Small intestine (tissue), 7 donors: ENCODE measurements around the gene MCM5. TPM values are rescaled to one million over a fixed set of nuclear protein-coding genes. Genes with fewer than 3 reads are reported as not detected.
"Not testable (repeated sequence)": the region's sequence is repeated elsewhere in the genome, so short reads cannot be mapped to it uniquely, and the experiment has no call there.

ENCODE experiments used
- DNase-seq, 2 donors: peaks; one replicate each; pipeline versions ENCODE4 v3.0.0 to v3.0.0-alpha.2; 2013
- FAIRE-seq: peaks from 2 replicates; lab custom pipeline; 2012; peaks lifted over from hg19 to GRCh38; lab: Jason Lieb, UNC
- H3K27ac ChIP-seq, 3 donors: one replicate each; pipeline ENCODE4 v1.5.1; 2013; ENCODE audit warnings: low read length in 2 of 3, mild to moderate bottlenecking in 2 of 3, control low read depth in 1 of 3, inconsistent platforms in 1 of 3, low read depth in 1 of 3, moderate library complexity in 1 of 3
- H3K27me3 ChIP-seq, 3 donors: one replicate each; pipeline ENCODE4 v1.6.1; 2013; ENCODE audit warnings: low read length in 3 of 3, inconsistent platforms in 1 of 3; ENCODE audit not compliant: control insufficient read depth in 3 of 3, insufficient read depth in 3 of 3
- H3K36me3 ChIP-seq, 3 donors: one replicate each; pipeline ENCODE4 v1.6.1; 2013; ENCODE audit warnings: low read length in 3 of 3, inconsistent platforms in 1 of 3, low read depth in 1 of 3, mild to moderate bottlenecking in 1 of 3, moderate library complexity in 1 of 3; ENCODE audit not compliant: control insufficient read depth in 3 of 3, insufficient read depth in 2 of 3
- H3K4me1 ChIP-seq, 3 donors: one replicate each; pipeline ENCODE4 v1.6.1; 2013; ENCODE audit warnings: low read length in 2 of 3, inconsistent platforms in 1 of 3, low read depth in 1 of 3, mild to moderate bottlenecking in 1 of 3, moderate library complexity in 1 of 3; ENCODE audit not compliant: control insufficient read depth in 3 of 3, insufficient read depth in 2 of 3
- H3K4me3 ChIP-seq, 3 donors: one replicate each; pipeline ENCODE4 v1.5.1; 2013; ENCODE audit warnings: low read length in 3 of 3, control low read depth in 1 of 3, inconsistent platforms in 1 of 3, low read depth in 1 of 3, mild to moderate bottlenecking in 1 of 3, moderate library complexity in 1 of 3
- H3K9me3 ChIP-seq, 2 donors: one replicate each; pipeline ENCODE4 v1.6.1; 2013; ENCODE audit warnings: low read depth in 1 of 2, low read length in 1 of 2; ENCODE audit not compliant: control insufficient read depth in 2 of 2, insufficient read depth in 1 of 2
- WGBS, 3 donors: extraction: QIAGEN DNeasy Blood & Tissue Kit; methylation state at CpG; one replicate each; pipeline ENCODE4 v1.1.7; 2013; 5-methylcytosine and 5-hydroxymethylcytosine counted together
- polyA plus RNA-seq, 4 donors: library from polyadenylated mRNA; stranded (reverse) in 3 of 4; unstranded in 1 of 4; fragments of 200-250 nt in 3 of 4; fragments of 120-200 nt in 1 of 4; gene quantifications; one replicate each; pipeline versions ENCODE4 v1.2.1 to v1.2.3, GENCODE V29; 2013
- donor health status: healthy with polysubstance abuse.
- donor health status: control.
- donor health status: control.
- donor health status: Bipolar disorder and iron deficiency.
- donor health status: healthy.

Gene MCM5
- polyA plus RNA-seq, 4 donors: 5.6 to 39.5 (median 19.2) TPM

DNA sequence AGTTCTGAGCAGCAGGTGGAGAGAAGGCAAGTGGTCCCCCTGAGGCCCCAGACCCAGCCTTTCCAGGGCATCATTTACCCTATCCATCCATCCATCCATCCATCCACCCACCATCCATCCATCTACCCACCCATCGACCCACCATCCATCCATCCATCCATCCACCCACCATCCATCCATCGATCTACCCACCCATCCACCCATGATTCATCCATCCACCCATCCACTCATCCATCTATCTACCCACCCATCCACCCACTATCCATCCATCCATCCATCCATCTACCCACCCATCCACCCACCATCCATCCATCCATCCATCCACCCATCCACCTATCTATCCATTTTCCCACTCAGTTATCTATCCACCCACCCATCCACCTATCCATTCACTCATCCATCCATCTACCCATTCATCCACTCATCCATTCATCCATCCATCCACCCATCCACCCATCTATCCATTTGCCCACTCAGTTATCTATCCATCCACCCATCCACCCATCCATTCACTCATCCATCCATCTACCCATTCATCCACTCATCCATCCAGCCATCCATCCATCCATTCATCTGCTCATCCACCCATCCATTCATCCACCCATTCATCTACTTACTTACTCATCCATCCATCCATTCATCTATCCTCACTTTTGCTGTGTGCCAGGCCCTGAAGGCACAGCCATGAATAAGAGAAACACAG, 63.4 kb downstream of the MCM5 start:
- FAIRE-seq: no peak
- no peaks in the 10 kb centered on the region for H3K36me3 ChIP-seq

DNA sequence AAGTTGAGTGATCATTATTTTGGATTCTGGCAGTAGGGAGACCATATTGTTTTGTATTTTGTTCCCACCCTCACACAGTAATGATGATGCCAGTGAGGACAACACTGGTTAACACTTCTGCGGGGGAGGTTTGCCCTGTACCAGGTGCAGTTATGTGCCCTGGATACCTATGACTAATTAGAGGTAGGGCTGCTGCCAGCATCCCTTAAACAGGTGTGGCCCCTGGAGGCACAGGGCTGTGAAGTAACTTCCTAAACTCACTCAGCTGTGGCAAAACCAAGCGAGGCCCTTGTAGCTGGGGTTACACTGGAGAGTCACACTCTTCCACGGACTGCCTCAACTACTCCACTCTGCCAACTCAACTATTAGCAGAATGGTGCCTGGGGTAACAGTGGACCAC, 64.5 kb downstream of the MCM5 start:
- Histone ChIP-seq H3K9me3 (no peaks in the 10 kb centered on the region), H3K4me3 (no peak overlapping the region), H3K36me3 (no peaks in the 10 kb centered on the region), H3K27me3 (no peaks in the 10 kb centered on the region), H3K27ac (no peak overlapping the region), H3K4me1 (peaks cover 0 to 2% (median 0%) of the 10 kb centered on the region in 3 donors)
- DNase-seq (no peak), FAIRE-seq (no peak)
- 91 to 94% (median 93%) methylated on average over 3 of the region's 3 CpGs for WGBS, 3 donors

More for the DNA sequence above, 63.4 kb downstream of the MCM5 start:
- 93 to 98% (median 97%) methylated on average over 2 of the region's 2 CpGs for WGBS, 3 donors
- Histone ChIP-seq H3K4me3 (no peak overlapping the region), H3K4me1 (peaks cover 0 to 2% (median 0%) of the 10 kb centered on the region in 3 donors), H3K9me3 (no peaks in the 10 kb centered on the region), H3K27me3 (no peaks in the 10 kb centered on the region), H3K27ac (no peak overlapping the region)
- no peak for DNase-seq

DNA sequence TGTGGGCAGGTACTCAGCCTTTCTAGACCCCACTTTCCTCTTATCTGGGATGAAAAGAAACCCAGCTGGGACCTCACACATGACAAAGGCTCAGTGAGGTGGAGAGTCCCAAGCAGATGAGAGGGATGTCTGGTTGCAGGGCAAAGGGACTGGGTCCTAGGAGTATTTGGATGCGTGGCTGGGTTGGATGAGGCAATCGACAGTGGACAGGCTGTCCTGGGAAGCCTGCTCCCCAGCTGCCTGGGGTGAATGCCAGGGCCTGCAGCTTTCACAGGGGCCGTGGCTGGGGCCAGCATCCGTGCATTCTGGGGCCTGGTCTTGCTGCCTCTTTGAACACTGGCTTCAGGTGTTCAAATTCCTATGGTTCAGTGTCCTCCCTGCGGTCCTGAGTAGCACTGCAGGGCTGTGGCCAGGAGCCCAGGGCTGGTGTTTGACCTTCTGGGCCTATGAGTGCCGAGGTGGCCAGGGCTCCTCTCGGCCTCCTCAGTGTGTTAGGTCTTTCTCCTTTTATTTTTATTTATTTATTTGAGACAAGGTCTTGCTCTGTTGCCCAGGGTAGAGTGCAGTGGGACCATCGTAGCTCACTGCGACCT, 65.3 kb downstream of the MCM5 start:
- H3K27me3 ChIP-seq: no peaks in the 10 kb centered on the region
- H3K4me3 ChIP-seq: no peak overlapping the region
- DNase-seq: no peak
- 79 to 86% (median 83%) methylated on average over 9 of the region's 9 CpGs for WGBS, 3 donors
- H3K27ac ChIP-seq: peak overlapping the region in 1 of 3 donors; percentile 19
- H3K9me3 ChIP-seq: no peaks in the 10 kb centered on the region
- H3K36me3 ChIP-seq: no peaks in the 10 kb centered on the region
- peaks cover 0 to 2% (median 0%) of the 10 kb centered on the region in 3 donors for H3K4me1 ChIP-seq
- no peak for FAIRE-seq

DNA sequence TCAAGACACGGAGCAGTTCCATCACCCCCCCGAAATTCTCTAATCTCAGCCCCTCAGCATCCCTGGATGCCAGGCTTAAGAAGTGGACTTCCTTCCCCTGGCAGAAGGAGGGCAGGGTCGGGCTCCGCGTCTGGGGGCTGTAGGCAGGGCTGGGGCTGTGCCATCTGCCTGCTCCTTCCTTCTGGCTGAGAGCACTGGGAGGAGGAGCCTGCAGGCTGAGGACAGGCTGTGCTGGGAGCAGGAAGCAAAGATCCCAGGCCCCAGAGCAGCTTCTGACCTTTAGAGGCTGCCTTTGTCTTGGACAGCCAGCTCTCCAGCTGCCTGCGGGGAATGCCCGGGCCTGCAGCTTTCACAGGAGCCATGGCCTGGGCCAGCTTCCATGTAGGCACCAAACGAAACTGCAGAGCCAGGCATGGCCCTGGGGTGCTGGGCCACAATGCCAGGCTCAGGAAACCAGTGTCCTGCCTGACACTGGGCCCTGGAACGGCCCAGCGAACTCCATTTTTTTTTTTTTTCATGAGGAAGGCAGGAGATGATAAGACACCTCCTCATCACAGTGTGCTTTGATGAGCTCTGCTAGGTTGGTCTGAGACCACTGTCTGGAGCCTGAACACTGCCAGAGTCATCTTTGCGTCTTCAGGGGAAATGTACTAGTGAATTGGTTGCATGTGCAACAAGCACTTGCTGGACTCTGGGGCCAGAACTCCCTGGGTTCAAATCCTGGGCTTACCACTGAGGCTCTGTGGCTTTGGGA, 67.9 kb downstream of the MCM5 start:
- Histone ChIP-seq H3K27me3 (no peaks in the 10 kb centered on the region), H3K36me3 (no peaks in the 10 kb centered on the region), H3K4me3 (no peak overlapping the region), H3K4me1 (peaks cover 0 to 2% (median 0%) of the 10 kb centered on the region in 3 donors), H3K9me3 (peaks cover 0 to 12% of the 10 kb centered on the region in 2 donors), H3K27ac (peak overlapping the region in 2 of 3 donors; percentile 51 to 78)
- no peak for FAIRE-seq
- WGBS, 3 donors: 38 to 45% (median 38%) methylated on average over 10 to 11 of the region's 11 CpGs
- peak in 1 of 2 donors; percentile 50 for DNase-seq

DNA sequence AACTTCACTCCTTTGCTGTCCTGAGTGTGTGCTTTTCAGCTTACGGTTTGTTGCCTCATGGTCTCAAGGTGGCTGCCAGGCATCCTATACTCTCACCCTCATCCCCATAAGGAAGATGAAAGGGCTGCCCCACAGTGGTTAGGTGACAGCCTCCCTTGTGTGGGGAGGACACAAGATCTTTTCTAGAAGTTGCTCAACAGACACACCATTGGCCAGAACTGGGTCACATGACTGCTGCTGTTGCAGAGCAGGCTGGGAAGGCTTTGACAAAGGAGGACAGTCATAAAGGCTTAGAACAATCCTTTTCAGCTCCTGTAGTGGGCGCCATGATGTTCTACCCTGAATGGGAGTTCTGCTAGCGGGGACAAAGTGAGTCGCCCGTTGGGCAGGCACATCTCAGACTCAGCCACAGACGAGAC, 71.0 kb downstream of the MCM5 start:
- Histone ChIP-seq H3K36me3 (no peaks in the 10 kb centered on the region), H3K27ac (no peak overlapping the region), H3K27me3 (no peaks in the 10 kb centered on the region), H3K4me1 (peaks cover 0 to 2% (median 0%) of the 10 kb centered on the region in 3 donors), H3K4me3 (no peak overlapping the region), H3K9me3 (peaks cover 0 to 12% of the 10 kb centered on the region in 2 donors)
- 65 to 83% (median 71%) methylated on average over 6 of the region's 6 CpGs for WGBS, 3 donors
- peak in 1 of 2 donors; percentile 25 for DNase-seq
- no peak for FAIRE-seq

DNA sequence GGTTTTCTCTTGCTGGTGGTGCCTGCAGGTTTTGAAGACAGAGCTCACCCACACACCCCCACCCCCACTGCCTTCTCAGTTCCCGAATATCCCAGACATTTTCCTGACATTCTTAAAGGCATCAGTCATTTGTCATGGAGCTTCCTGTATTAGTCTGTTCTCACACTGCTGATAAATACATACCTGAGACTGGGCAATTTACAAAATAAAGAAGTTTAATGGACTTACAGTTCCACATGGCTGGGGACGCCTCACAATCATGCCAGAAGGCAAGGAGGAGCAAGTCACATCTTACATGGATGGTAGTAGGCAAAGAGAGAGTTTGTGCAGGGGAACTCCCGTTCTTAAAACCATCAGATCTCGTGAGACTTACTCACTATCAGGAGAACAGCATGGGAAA, 71.6 kb downstream of the MCM5 start:
- WGBS, 3 donors: 80 to 86% (median 85%) methylated on average over 4 of the region's 4 CpGs
- H3K27ac ChIP-seq, FAIRE-seq, H3K27me3 ChIP-seq, DNase-seq, H3K36me3 ChIP-seq, H3K4me3 ChIP-seq, H3K4me1 ChIP-seq: not testable (repeated sequence)
- H3K9me3 ChIP-seq: peaks cover 0 to 12% of the 10 kb centered on the region in 2 donors

DNA sequence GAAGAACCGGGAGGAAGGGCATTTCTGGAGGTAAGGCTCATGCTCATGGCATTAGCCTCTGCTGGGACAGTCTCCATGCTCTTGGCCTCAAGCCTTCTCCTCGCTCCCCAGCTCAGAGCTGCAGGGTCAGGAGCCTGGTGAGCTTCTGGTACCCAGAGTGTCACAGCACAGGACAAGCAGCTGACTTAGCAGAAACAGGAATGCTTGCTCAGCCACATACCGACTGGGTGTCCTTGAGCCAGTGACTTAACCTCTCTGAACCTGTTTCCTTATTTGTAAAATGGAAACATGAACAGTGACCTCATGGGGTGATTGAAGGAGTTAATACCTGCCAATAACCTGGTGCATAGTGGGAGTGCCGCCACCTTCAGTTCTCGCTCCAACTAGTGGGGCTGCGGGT, 72.5 kb downstream of the MCM5 start:
- H3K9me3 ChIP-seq: peaks cover 0 to 12% of the 10 kb centered on the region in 2 donors
- FAIRE-seq: no peak
- 82 to 89% (median 88%) methylated on average over 6 of the region's 6 CpGs for WGBS, 3 donors
- no peak for DNase-seq
- H3K36me3 ChIP-seq: no peaks in the 10 kb centered on the region
- no peak overlapping the region for H3K27ac ChIP-seq
- peaks cover 0 to 3% (median 2%) of the 10 kb centered on the region in 3 donors for H3K4me1 ChIP-seq
- no peaks in the 10 kb centered on the region for H3K27me3 ChIP-seq
- no peak overlapping the region for H3K4me3 ChIP-seq

DNA sequence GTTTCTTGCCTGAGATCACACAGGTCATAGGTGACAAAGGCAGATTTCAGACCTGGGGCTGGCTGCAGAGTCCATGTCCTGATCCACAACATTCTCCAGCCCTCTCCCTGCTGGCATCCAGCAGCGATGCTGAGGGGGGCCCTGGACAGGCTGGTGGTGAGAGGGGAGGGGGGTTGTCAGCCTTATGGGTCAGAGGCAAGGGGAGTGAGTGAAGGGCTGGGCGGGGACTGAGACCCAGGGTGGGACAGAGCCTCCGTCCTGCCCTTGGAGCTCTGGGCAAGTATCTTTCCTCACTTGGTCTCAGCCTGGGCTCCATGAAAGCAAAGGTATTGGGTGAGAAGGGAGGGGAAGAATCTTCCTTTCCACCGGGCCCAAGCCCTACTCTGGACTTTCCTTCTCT, 74.0 kb downstream of the MCM5 start:
- DNase-seq: no peak
- H3K27me3 ChIP-seq: no peaks in the 10 kb centered on the region
- no peak overlapping the region for H3K27ac ChIP-seq
- 79 to 91% (median 84%) methylated on average over 4 of the region's 4 CpGs for WGBS, 3 donors
- H3K4me1 ChIP-seq: peaks cover 0 to 10% (median 0%) of the 10 kb centered on the region in 3 donors
- peaks cover 0 to 12% of the 10 kb centered on the region in 2 donors for H3K9me3 ChIP-seq
- H3K36me3 ChIP-seq: no peaks in the 10 kb centered on the region
- H3K4me3 ChIP-seq: no peak overlapping the region
- FAIRE-seq: no peak
